ENCODE measurements around the gene PATL1. TPM values are rescaled to one million over a fixed set of nuclear protein-coding genes. Genes with fewer than 3 reads are reported as not detected.

Gene PATL1
- total and polyA plus RNA-seq, 2 of the 4 experiments (the other 2 are of a cell fraction): 3.9 to 29.7 TPM

DNA sequence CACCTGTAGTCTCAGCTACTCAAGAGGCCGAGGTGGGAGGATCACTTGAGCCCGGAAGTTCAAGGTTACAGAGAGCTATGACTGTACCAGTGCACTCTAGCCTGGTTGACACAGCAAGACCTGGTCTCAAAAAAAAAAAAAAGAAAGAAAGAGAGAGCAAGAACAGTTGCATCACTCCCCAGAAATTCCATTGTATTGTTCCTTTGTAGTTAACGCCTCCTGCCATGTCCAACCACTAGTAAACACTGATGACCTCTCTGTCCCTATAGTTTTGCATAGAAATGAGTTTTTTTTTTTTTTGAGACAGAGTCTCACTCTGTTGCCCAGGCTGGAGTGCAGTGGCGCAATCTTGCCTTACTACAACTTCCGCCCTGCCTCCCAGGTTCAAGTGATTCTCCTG is 10.8 kb downstream of the PATL1 start:
- H3K79me1 ChIP-seq (ENCODE audit: low read depth in 1 of 2, low read length in 2 of 2): peaks cover 11 to 17% of the 10 kb centered on the region in 2 experiments
- intact Hi-C loops (cut with micrococcal nuclease) (no loop called here), in situ Hi-C loops (cut with MboI; ENCODE audit: low sequenced_read_pairs) (no loop called here), dilution Hi-C loops (cut with HindIII; ENCODE audit: low sequenced_read_pairs, unreplicated experiment) (no loop called here)
- H2BK20ac ChIP-seq (ENCODE audit: low read depth, low read length): no peak overlapping the region
- no peak overlapping the region for H3K4me2 ChIP-seq (ENCODE audit: low read depth, low read length)
- WGBS, 2 experiments (ENCODE audit: extremely low coverage in 2 of 2, insufficient read length in 1 of 2): 100% methylated on average over 2 of the region's 5 CpGs; no CpG with 5 or more reads in 1 of the 2 experiments
- H3K4me3 ChIP-seq (ENCODE audit: insufficient read depth, low read depth, low read length): no peak overlapping the region
- no peak overlapping the region for H3K27ac ChIP-seq (ENCODE audit: insufficient read depth, low read length)
- no peak overlapping the region for H3K23ac ChIP-seq (ENCODE audit: low read depth, low read length)
- H2BK120ac ChIP-seq (ENCODE audit: low read depth, low read length): no peak overlapping the region
- ChIA-PET CTCF (no interaction called here), POLR2A (ENCODE audit: unreplicated experiment) (no interaction called here)
- H3K4me1 ChIP-seq (ENCODE audit: control insufficient read depth, insufficient read depth, low read length): no peaks in the 10 kb centered on the region
- DNase-seq (no peak), ATAC-seq (ENCODE audit: low read depth) (no peak)
- H2AFZ ChIP-seq (replicated peaks; ENCODE audit: low read length, poor library complexity): no peak overlapping the region
- no peak overlapping the region for H4K5ac ChIP-seq (ENCODE audit: low read depth, low read length)
- no peak overlapping the region for H3K4ac ChIP-seq (ENCODE audit: low read depth, low read length)
- no peak overlapping the region for H3K9ac ChIP-seq (ENCODE audit: low read depth, low read length)
- BruUV-seq (replicated peaks): no TSS peak
- no peaks in the 10 kb centered on the region for H3K9me3 ChIP-seq (ENCODE audit: control insufficient read depth, insufficient read depth, low read length)
- no peak overlapping the region for H2AK9ac ChIP-seq (replicated peaks; ENCODE audit: low read depth, low read length, poor library complexity)
- TF ChIP-seq CEBPB (IDR thresholded peaks at IDR 0.05; ENCODE audit: low read depth, low read length): no peak
- TF ChIP-seq SMC3 (IDR thresholded peaks at IDR 0.05; ENCODE audit: low read depth, low read length): no peak
- TF ChIP-seq MAZ (IDR thresholded peaks at IDR 0.05; ENCODE audit: borderline replicate concordance, low read depth, low read length): no peak
- no peak for TF ChIP-seq MAFK (IDR thresholded peaks at IDR 0.05; ENCODE audit: low read depth, low read length)
- TF ChIP-seq NFE2L2 (IDR thresholded peaks at IDR 0.05; ENCODE audit: low read depth, low read length): no peak
- TF ChIP-seq, protein P1, sequence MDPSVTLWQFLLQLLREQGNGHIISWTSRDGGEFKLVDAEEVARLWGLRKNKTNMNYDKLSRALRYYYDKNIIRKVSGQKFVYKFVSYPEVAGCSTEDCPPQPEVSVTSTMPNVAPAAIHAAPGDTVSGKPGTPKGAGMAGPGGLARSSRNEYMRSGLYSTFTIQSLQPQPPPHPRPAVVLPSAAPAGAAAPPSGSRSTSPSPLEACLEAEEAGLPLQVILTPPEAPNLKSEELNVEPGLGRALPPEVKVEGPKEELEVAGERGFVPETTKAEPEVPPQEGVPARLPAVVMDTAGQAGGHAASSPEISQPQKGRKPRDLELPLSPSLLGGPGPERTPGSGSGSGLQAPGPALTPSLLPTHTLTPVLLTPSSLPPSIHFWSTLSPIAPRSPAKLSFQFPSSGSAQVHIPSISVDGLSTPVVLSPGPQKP (IDR thresholded peaks at IDR 0.05; ENCODE audit: borderline replicate concordance, low read depth, low read length): no peak
- no peak for TF ChIP-seq FOS (IDR thresholded peaks at IDR 0.05; ENCODE audit: low read depth, low read length)
- TF ChIP-seq, protein P2, sequence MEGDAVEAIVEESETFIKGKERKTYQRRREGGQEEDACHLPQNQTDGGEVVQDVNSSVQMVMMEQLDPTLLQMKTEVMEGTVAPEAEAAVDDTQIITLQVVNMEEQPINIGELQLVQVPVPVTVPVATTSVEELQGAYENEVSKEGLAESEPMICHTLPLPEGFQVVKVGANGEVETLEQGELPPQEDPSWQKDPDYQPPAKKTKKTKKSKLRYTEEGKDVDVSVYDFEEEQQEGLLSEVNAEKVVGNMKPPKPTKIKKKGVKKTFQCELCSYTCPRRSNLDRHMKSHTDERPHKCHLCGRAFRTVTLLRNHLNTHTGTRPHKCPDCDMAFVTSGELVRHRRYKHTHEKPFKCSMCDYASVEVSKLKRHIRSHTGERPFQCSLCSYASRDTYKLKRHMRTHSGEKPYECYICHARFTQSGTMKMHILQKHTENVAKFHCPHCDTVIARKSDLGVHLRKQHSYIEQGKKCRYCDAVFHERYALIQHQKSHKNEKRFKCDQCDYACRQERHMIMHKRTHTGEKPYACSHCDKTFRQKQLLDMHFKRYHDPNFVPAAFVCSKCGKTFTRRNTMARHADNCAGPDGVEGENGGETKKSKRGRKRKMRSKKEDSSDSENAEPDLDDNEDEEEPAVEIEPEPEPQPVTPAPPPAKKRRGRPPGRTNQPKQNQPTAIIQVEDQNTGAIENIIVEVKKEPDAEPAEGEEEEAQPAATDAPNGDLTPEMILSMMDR (conservative IDR thresholded peaks at IDR 0.05; ENCODE audit: low read depth, low read length): no peak
- TF ChIP-seq, protein P3, sequence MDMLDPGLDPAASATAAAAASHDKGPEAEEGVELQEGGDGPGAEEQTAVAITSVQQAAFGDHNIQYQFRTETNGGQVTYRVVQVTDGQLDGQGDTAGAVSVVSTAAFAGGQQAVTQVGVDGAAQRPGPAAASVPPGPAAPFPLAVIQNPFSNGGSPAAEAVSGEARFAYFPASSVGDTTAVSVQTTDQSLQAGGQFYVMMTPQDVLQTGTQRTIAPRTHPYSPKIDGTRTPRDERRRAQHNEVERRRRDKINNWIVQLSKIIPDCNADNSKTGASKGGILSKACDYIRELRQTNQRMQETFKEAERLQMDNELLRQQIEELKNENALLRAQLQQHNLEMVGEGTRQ (IDR thresholded peaks at IDR 0.05; ENCODE audit: low read depth, low read length): no peak
- TF ChIP-seq RAD21 (IDR thresholded peaks at IDR 0.05; ENCODE audit: low read length): no peak
- TF ChIP-seq POLR2A (IDR thresholded peaks at IDR 0.05; ENCODE audit: low read depth, low read length): no peak
- TF ChIP-seq MXI1 (IDR thresholded peaks at IDR 0.05; ENCODE audit: borderline replicate concordance, low read depth, low read length): no peak
- TF ChIP-seq RFX5 (IDR thresholded peaks at IDR 0.05; ENCODE audit: low read depth, low read length): no peak
- TF ChIP-seq RCOR1 (IDR thresholded peaks at IDR 0.05; ENCODE audit: insufficient replicate concordance, low read length): no peak
- no peak for TF ChIP-seq BHLHE40 (IDR thresholded peaks at IDR 0.05; ENCODE audit: low read depth, low read length)
- TF ChIP-seq CHD1 (IDR thresholded peaks at IDR 0.05; ENCODE audit: low read depth, low read length): no peak
- H3K18ac ChIP-seq (ENCODE audit: low read depth, low read length): no peak overlapping the region
- H4K8ac ChIP-seq (ENCODE audit: low read depth in 2 of 2, low read length in 2 of 2): no peak overlapping the region
- no peak overlapping the region for H2AK5ac ChIP-seq (ENCODE audit: low read depth, low read length)
- H2BK5ac ChIP-seq (ENCODE audit: low read depth, low read length, poor library complexity, severe bottlenecking): no peak overlapping the region
- peaks cover 45% of the 10 kb centered on the region for H3K36me3 ChIP-seq (ENCODE audit: control insufficient read depth, insufficient read depth, low read length)
- H3K14ac ChIP-seq (replicated peaks; ENCODE audit: low read depth, low read length): no peak overlapping the region
- H3K9me1 ChIP-seq (ENCODE audit: insufficient read depth, low read length): no peaks in the 10 kb centered on the region
- H3K27me3 ChIP-seq (ENCODE audit: control insufficient read depth, insufficient read depth, low read length): no peaks in the 10 kb centered on the region
- peaks cover 5% of the 10 kb centered on the region; the same call in 1 of the 2 replicates for H4K20me1 ChIP-seq (ENCODE audit: insufficient read depth, low read length)
- H2BK15ac ChIP-seq (ENCODE audit: low read depth, low read length): no peak overlapping the region
- H3K56ac ChIP-seq (ENCODE audit: extremely low read depth, insufficient read depth, low read length): no peak overlapping the region
- no peak overlapping the region for H4K91ac ChIP-seq (ENCODE audit: insufficient read depth, low read depth, low read length)
